GM04503 (cell line): ENCODE results near the gene NEK6.

Source experiments
- DNase-seq: peaks from one replicate; pipeline ENCODE4 v3.0.0-alpha.2; 2012; ENCODE audit warnings: low read depth

NEK6 gene

DNA sequence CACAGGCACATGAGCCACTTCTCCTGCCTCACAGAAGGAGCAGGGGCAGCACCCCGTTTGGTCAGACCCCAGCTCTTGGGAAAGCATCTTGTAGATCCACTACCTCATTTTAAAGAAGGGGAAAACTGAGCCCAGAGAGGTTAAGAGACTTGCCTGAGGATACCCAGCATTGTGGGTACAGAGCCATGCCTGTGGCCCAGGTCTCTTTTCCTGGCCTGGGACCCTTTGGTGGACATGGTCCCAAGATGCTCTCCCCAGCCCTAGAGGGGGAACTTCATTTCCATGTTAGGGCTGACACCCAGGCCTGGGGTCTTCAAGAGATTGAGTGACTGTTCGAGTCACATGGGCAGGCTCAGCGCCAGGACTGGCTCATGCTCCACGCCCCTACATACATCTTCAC, 64.2 kb downstream of the NEK6 start:
- no peak for DNase-seq

DNA sequence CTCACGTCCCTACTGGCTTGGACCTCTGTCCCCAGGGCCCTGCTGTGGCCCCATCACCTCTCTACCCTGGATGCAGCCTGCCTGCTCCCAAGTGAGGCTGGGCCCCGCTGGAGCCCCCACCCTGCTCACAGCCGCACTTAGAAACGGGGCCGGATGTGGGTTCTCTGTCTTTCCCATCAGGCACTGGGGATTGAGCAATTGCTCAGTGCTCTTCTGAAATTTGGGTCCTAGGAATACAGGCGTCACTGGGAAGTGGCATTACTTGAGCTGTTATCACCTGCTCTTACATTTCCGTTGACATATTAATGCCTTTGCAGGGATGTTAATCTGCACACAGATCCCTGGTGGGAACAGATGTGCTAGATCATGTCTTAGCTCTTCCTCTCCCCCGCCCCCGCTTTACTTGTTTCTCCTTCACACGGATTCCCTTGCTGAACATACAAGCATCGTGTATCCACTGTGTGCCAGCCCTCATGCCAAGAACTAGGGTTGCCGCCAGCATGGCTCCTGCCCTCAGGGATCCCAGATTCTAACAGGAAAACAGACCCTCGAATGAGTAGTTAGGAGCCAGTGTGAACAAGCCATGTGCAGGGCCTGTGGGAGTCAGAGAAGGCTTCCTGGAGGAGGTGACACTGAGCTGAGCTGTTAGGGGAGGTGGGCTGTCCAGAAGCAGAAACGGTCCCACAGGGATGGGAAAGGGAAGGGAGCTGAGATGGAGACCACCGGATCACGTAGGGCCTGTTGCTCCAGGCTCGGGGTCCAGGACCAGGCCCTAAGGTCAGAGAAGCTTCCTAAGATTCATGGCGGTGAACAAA, 65.1 kb downstream of the NEK6 start:
- DNase-seq = no peak

DNA sequence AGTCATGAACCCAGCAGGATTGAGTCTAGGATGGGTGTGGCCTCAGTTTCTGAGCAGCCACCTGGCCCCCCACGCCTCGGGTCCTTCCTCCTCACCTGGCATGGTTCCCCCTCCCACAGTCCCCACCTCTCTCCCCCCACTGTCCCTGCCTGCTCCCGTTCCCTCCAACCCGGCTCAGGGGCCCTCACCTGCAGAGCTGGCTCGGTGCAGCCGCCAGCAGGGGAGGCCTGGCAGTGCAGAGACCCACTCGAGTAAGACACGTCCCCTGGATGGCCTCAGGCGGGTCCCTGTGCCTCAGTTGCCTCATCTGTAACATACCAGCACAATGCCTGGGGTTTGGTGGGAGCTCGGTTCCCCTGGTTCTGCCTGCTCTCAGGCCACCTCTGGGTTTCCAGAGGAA, 66.2 kb downstream of the NEK6 start:
- no peak for DNase-seq

DNA sequence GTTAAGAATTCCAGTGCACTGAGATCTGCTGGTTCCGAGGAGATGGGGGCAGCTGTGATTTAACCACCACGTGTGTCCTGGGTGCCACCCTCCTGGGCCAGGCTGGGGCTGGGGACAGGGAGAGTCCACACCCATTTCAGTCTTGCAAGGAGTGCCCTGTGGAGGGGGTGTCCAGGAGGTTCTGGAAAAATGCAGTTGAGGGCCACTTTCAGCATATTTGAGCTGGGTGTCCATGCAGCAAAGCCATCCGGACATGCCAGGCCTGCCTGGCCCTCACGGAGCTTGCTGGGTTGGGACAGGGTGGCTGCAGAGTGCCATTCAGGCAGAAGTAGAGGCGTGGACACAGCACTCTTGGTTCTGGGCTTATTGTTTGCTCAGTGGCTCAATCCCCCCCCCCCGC, 68.1 kb downstream of the NEK6 start:
- no peak for DNase-seq

DNA sequence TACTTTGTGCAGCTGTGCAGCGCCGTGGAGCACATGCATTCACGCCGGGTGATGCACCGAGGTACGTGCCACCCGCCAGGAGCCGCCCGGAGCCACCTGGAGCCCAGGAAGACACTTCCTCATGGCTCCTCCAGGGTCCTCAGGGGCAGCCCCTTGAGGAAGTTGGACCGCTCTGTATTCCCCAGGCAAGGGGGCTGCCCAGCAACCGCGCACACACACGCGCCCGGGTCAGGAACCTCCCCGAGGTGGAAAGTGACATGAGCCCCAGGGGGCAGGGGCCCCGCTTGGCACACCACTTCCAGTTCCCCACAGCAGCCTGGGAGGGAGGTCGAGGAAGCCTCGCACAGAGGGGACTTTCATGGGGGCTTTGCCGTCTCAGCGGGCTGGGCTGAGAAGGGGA, 68.6 kb downstream of the NEK6 start:
- no peak for DNase-seq

DNA sequence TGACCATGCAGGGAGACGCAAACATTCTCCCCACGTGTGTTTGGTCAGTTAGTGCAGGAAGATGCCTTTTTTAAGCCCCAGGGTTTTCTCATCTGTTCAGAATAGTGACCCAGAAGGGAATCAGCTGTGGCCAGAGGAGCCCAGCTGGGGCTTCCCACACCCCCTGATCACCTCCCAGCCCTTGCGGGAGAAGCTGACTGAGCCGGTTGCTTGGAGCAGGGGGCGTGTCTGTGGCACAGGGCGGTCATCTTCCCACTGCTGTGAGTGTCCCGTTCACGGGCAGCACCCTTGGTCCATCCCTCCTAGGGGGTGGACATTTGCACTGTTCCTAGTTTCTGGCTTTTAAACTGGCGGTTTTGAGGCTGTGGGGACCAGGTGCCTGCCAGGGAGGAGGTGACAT, 69.7 kb downstream of the NEK6 start:
- no peak for DNase-seq

DNA sequence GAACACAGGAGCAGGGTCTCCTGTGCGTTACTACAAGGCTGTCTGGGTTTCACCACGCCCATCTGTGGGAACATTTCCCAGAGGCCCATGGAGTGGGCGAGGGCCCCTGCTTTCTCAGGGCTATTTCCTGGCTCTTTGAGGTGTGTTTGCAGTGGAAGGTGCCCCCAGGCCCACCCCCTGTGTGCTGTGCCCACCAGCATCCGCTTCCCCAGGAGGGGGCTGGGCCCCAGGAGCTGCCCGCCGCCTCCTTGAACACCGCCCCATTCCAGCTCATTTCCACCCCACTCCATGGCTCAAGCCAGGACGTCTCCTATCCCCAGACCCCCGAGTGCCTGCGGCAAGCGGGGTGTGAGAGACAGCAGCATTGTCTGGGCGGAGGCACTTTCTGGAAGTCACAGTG, 70.5 kb downstream of the NEK6 start:
- no peak for DNase-seq

DNA sequence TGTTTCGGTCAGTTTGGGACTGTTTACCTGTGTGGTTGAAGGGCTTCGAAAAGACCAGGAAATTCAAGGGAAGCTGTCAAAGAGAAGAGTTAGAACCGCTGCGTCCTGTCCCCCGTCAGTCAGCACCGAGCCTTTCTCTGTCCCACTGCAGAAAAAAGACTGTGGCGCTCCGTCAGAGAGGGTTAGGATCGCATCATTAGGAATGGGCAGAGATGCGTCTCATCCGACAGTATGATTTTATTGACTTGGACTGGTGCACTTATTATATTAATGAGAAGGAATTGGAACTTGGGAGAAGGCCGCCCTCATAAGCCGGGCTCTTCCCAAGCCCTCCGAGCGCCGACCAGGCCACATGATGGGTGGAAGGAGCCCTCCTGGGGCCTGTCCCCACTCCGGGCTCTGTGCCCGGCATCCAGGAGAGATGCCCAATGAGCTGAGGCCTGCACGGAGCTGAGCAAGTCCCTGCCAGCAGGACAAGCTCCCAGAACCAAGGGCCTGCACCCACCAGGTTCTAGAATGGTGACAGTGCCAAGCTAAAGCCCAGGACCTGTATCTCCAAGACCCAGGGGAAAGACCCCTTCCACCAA, 71.5 kb downstream of the NEK6 start:
- no peak for DNase-seq

DNA sequence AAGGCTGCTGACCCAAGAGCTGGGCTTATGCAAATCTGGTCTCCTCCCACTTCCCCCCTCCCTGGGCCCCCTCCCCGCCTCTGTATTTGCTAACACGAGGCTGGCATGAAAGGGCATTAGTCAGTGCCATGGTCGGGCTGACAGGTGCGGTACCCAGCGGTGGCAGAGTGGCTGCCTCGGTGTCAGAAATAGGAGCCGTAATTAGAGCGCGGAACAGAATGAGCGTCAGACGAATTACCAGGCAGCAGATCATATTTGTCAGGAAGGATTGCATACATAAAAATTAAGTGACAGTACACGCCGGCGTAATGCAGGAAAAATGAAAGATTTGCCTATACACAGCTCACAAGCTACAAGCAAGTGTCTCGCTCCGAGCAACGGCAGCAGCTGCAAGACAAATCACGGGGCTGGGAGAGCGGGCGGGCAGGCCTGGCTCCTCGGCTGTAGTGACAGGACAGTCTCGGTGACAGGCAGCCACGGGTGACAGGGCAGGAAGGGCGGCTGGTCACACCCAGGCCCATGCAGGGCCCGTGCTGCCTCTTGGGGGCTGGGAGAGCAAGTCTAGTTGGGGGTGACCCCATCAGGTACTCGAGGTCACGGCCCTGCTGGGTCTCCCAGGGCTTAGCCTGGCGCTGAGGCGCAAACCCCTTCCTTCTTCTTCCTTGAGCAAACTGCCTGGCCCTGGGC, 72.4 kb downstream of the NEK6 start:
- no peak for DNase-seq

DNA sequence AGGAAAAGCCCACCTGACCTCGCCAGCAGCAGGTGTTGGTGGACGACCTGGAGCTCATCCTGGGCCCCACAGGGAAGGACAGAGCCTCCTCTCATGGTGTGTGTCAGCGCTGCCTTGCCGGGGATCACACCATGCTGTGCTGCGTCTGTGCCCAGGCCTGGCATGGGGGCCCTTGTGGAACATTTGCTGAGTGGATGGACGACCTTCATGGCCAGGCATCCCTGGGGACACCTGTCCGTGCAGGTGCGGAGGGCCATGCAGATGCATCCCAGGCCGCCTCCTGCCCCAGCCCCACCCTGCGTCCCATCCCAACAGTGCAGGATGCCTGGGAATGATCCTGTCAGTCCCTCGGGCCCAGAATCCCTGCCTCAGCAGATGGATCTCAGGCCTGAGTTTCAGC, 73.8 kb downstream of the NEK6 start:
- DNase-seq = no peak

DNA sequence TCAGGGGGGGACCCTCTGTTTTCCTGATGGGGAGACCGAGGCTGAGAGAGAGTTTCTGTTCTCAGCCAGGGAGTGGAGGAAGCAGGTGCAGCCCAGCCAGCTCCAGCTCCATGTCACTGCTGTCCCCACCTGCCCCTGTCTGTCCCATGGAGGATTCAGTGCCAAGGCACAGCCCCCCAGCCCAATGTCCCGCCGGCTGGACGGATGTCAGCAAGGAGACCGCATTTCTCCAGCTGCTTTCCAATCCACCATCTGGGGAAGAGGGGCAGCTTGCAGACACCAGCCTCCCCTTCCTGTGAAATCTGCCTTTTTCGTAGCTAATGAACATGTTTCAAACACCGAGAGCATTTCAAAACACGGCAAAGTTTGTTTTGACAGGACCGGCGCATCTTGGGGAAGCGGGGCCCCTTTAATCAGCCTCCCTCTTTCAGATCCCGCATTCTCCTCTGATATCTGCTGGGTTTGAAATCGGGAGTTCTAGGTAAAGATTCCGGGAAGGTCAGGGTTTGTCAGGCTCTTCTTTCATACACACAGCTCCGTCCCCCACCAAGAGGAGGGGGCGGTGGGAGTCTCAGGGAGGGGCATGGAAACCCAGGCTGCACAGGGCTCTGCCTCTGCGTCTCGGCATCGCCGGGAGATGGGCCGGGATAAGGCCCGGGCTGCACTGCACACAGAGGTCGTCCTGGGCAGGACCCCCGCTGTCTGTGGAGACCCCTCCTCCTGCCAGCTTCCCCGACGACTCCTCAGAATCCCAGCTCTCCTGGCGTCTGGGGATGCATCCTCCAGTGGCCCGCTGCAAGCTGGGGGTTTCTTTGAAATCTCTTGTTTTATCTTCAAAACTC, 74.8 kb downstream of the NEK6 start:
- DNase-seq = no peak

DNA sequence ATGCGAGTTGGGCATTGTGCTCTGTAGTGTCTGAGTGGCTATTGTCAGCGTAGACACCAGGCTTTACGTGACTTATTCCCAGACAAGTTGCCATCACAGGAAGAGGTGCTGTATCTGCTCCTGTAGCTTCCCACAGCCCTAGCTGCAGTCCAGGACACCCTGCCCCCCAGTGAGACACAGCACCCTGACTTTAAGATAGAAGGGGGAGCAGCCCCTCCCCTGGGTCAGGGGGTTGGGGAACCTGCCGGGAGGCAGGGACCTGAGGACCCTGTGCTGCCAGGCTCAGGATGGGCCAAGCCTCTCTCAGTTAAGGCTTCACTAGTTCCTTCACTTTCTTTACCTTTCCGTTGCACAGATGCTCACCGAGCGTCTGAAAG, 75.4 kb downstream of the NEK6 start:
- no peak for DNase-seq

DNA sequence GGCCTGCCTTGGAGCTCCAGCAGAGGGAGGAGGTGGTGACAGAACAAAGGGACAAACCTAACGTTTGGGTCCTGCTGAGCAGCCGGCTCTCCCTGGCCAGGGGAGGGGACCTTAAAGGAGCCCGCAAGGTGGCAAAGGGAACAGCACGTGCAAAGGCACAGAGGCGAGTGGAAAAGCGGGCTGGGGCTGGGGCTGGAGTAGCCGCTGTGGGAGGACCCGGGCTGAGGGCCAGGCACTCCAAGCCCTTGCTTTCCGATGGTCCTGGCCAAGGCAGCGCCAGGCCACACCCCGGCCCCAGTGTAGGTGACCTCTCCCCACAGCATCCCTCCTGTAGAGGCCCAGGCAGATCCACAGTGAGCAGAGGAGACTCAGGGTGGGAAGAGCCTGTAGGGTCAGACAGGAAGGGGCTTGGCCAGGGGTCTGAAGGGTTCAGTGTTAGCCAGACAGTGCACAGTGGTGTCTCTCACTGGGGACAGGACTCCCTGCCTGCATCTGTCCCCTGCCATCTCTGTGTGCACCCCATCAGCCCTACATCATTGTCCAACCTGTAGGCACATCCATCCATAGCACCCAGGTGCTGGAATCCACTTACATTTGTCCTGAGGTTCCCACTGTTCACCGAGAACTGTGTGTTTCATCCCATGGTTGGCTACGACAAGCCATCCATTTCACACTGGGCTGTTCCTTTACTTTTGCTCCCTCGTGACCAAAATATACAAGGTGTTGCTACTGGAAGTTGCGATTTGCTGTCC, 77.0 kb downstream of the NEK6 start:
- DNase-seq = no peak

DNA sequence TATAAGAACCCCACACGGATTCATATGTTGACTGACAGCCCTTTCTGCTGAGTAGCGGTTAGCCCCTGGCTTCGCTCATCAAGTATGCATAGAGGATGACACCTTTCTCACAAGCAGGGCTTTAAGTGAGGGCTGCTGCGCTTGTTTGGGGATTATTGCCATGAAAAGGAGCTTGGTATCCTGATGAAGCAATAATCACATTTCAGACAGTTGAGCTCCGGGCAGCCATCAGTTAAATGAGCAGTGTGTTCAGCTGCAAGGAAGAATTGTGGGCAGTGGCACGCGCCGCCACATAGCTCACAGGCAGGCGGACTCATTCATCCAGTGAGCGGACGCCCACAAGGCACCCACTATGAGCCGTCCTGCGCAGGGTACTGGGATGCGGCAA, 77.6 kb downstream of the NEK6 start:
- DNase-seq = no peak

DNA sequence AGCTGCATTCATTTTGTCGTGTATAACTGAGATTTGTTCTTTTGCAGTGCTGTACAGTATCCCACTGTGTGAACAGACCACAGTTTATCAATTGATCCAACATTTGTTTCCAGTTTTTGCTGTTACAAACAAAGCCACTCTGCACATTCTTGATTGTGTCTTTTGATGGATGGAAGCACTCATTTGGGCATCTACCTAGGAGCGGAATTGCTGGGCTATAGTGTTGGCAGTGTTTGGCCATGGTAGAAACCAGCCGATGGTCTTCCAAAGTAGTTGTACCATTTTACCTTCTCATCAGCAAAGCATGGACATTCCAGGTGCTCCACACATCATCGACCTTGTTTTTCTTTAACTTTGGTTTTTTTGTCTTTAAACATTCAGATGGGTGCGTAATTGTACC, 79.8 kb downstream of the NEK6 start:
- DNase-seq = no peak

DNA sequence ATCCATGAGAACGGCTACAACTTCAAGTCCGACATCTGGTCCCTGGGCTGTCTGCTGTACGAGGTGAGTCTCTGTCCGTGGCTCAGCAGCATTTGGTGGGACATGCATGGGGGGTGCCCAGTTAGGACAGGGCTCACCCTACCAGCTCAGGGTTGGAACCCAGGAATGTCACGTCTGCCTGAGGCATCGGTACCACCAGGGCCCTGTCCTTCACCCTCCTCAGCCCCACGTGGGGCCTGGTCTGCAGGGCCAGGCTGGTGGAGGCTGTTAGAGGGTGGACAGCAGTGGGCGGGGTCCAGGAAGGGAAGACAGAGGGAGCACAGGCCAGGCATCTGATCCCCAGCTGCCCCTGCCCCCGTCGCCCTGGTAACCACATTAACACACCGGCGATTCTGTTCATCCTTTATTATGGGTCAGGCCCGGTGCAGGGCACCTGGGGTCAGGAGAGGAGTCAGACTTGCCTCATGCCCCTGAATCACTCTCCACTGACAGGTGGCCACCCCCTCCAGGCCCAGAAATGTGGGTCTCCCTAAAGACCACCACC, 81.9 kb downstream of the NEK6 start:
- no peak for DNase-seq

DNA sequence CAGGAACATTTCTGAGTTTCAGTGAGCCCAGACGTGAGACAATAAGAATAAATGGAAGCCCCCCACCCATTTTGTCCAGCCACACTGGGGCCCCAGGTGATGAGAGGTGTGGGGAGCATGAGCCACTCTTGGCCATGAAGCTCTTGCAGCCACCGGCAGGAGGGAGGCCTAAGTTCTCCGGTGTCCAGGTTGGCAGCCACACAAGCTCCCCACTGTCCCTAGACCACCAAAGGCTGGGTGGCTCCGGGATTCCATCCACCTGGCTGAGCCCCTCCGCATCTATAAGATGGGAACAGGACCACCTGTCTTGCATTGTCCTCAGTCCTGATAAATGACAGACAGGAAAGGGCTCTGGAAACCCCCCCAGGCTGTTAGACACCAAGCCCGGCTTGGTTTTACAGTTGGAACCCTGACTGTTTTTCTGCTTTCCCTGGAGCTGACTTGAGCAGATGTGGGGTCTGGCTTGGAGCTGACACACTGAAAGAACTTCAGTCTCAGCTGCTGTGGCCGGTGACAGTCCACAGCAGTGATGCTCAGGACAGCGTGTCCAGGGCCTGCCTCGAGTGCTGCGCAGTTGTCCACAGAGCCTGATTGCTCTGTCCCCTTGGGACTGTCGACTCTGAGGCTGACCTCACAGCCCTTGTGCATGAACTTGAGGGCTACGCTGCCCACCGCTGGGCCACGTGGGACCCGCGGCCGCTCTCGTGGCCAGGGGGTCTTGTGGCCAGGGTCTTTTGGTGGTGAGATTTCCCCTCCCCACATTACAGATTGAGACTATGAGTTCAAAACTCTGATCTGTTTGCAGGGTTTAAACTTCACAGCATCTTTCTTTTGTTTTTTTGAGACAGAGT, 82.7 kb downstream of the NEK6 start:
- no peak for DNase-seq

DNA sequence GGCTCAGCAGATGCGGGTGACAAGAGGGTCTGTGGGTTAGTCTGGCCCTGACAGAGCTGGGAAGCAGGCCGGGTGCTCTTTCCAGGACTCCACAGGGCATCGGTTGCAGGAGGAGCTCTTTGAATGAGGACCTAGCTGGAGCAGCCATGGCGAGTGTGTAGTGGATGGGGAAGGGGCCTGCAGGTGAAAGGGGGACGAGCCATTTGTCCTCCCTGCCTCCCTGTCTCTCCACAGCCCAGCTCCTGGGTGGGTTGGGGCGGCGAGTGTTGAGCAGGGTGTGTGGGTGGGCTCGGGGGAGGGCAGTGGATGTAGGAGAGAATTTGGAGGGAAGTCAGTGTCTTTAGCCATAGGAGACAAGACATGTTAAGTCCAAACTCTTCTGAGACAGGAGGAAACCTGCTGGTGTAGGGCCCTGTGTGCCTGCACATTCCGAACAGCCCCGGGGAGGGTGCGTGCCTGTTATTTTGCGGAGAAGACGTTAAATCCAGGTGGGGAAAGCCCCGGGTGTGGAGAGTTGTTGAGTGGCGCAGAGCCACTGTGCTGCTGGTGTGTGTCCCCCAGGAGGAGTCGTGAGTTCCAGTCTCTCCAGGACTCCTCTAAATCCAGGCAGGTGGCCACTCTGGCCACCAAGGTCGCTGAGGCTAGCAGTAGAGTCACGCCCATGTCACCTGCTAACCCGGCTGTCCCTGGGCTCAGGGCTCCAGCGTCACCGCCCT, 83.9 kb downstream of the NEK6 start:
- DNase-seq = no peak

DNA sequence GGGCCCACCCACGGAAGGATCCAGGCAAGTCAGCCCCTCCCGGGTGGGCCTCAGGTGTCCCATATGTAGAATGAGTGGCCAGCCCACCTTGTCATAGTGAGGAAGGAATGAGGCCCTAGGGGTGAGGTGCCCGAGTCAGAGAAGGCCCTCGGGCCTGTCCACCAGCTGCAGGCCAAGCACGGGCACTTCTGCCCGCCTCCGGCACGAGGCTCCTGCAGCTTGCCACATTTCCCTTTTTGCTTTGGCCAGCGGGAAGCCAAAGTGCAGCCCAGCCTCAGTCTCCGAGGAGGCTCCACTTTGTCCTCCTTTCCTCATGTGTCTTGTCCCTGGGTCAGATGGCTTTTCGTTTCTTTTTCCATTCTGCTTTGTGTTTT, 84.6 kb downstream of the NEK6 start:
- no peak for DNase-seq
